A673 (cell line): Measurements from ENCODE around the gene CMC2. TPM values are rescaled to one million over a fixed set of nuclear protein-coding genes. Genes with fewer than 3 reads are reported as not detected.

ENCODE experiments used
- BruUV-seq: library from RNA; stranded (reverse); fragments of 400-500 nt; replicated peaks from 2 replicates; lab custom pipeline; 2021; lab: Mats Ljungman, UMichigan
- CTCF ChIA-PET: fragments of 300-600 bp; sonication (Branson Sonifier 250); formaldehyde crosslinking; loops from one replicate; lab custom pipeline; 2022; ENCODE audit warnings: antibody characterized with exemption; lab: Charles Lee
- POLR2A ChIA-PET: fragments of 300-600 bp; sonication (Branson Sonifier 250); formaldehyde crosslinking; loops from one replicate; lab custom pipeline; 2022; ENCODE audit warnings: antibody characterized with exemption; ENCODE audit not compliant: low non-redundant PET; lab: Charles Lee
- DNase-seq: peaks from one replicate; pipeline ENCODE4 v3.0.0-alpha.2; 2015; ENCODE audit warnings: low spot score
- H3K27ac ChIP-seq: fragments of 200-600 bp; sonication (generic); 2 replicates; pipeline ENCODE4 v1.5.1; 2016; ENCODE audit warnings: mixed run types, low read depth, mild to moderate bottlenecking, mixed read lengths, antibody characterized with exemption, low read length; ENCODE audit not compliant: poor library complexity, severe bottlenecking
- H3K27me3 ChIP-seq: fragments of 200-600 bp; sonication (generic); replicated peaks from 2 replicates; pipeline ENCODE4 v1.6.1; 2017; ENCODE audit warnings: mixed run types, low read depth, mild to moderate bottlenecking, mixed read lengths, antibody characterized with exemption, low read length; ENCODE audit not compliant: insufficient read depth, poor library complexity
- H3K36me3 ChIP-seq: fragments of 200-600 bp; sonication (generic); 2 replicates; pipeline ENCODE4 v1.6.1; 2016; ENCODE audit warnings: mixed run types, mild to moderate bottlenecking, mixed read lengths, antibody characterized with exemption, low read length; ENCODE audit not compliant: insufficient read depth, poor library complexity, severe bottlenecking
- H3K4me1 ChIP-seq: fragments of 200-600 bp; sonication (generic); 2 replicates; pipeline ENCODE4 v1.6.1; 2017; ENCODE audit warnings: mixed run types, mild to moderate bottlenecking, mixed read lengths, antibody characterized with exemption, low read length; ENCODE audit not compliant: insufficient read depth, poor library complexity, severe bottlenecking
- H3K4me3 ChIP-seq: fragments of 200-600 bp; sonication (generic); 2 replicates; pipeline ENCODE4 v1.5.1; 2016; ENCODE audit warnings: low read depth, mixed run types, mild to moderate bottlenecking, mixed read lengths, low read length; ENCODE audit not compliant: poor library complexity, severe bottlenecking
- H3K9me3 ChIP-seq: fragments of 200-600 bp; sonication (generic); 2 replicates; pipeline ENCODE4 v1.6.1; 2016; ENCODE audit warnings: mixed run types, low read depth, mild to moderate bottlenecking, mixed read lengths, antibody characterized with exemption, low read length; ENCODE audit not compliant: poor library complexity, severe bottlenecking
- CTCF ChIP-seq: fragments of 300-800, 200-600 bp; sonication (generic); conservative IDR thresholded peaks from 2 replicates; pipeline ENCODE4 v1.5.1; 2017; ENCODE audit warnings: low read depth, mild to moderate bottlenecking, antibody characterized with exemption, low read length, moderate library complexity, mixed read lengths
- EZH2 ChIP-seq: fragments of 200-600 bp; sonication (generic); IDR thresholded peaks from 2 replicates; pipeline ENCODE4 v1.6.1; 2017; ENCODE audit warnings: borderline replicate concordance, low read depth, mild to moderate bottlenecking, mixed read lengths, antibody characterized with exemption, low read length; ENCODE audit not compliant: poor library complexity, severe bottlenecking
- intact Hi-C: fragments of 100-400 bp; cut with micrococcal nuclease; formaldehyde crosslinking; loops from one replicate; pipeline ENCODE4 v1.10.0; 2022; ENCODE audit not compliant: unreplicated experiment
- total RNA-seq: library from RNA; stranded (reverse); gene quantifications from 2 replicates; pipeline ENCODE4 v1.2.3, GENCODE V29; 2021

CMC2 gene
- total RNA-seq, 1 experiment from 2014 or later = 129 TPM

DNA sequence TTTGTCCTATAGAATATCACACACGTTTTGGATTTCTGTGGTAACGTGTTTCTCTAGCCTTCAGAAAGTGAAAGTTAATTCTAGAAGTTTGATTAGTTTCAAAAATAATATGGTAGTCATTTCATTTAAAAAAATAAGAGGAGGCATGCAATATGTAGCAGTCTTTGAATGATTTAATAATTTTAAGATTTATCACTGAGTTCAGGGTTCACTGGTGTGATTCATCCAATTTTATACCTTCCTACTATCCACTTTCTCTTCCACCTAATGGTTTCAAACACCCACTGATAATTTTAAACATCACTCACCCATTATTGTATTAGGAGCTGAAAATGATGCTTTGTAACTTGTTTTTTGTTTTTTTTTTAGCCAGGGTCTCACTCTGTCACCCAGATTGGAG is 42.3 kb downstream of the CMC2 start:
- POLR2A ChIA-PET = no interaction called here
- Histone ChIP-seq H3K27me3 (no peaks in the 10 kb centered on the region), H3K27ac (no peak overlapping the region), H3K36me3 (no peaks in the 10 kb centered on the region), H3K9me3 (peaks cover 8% of the 10 kb centered on the region), H3K4me1 (no peaks in the 10 kb centered on the region), H3K4me3 (no peak overlapping the region)
- no TSS peak for BruUV-seq
- TF ChIP-seq EZH2 (no peak), CTCF (no peak)
- DNase-seq = no peak
- intact Hi-C loops = no loop called here
- CTCF ChIA-PET = no interaction called here

- Histone ChIP-seq H3K27me3 (no peaks in the 10 kb centered on the region), H3K4me3 (no peak overlapping the region), H3K36me3 (no peaks in the 10 kb centered on the region), H3K9me3 (peaks cover 18% of the 10 kb centered on the region), H3K27ac (no peak overlapping the region), H3K4me1 (no peaks in the 10 kb centered on the region)
- no peak for DNase-seq
- TF ChIP-seq EZH2 = no peak
- no peak for TF ChIP-seq CTCF
- BruUV-seq = no TSS peak
- ChIA-PET CTCF (no interaction called here), POLR2A (no interaction called here)
- intact Hi-C loops = no loop called here
Measured at GRCh38 chr16:80962879-80963278, 43.8 kb downstream of the CMC2 start.

DNA sequence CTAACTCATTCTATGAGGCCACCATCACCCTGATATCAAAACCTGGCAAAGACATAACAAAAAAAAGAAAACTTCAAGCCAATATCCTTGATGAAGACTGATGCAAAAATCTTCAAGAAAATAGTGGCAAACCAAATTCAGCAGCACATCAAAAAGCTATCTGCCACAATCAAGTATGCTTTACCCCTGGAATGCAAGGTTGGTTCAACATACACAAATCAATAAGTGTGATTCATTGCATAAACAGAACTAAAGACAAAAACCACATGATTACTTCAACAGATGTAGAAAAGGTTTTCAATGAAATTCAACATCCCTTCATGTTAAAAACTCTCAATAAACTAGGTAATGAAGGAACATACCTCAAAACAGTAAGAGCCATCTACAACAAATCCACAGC is 48.4 kb downstream of the CMC2 start:
- H3K9me3 ChIP-seq = peaks cover 22% of the 10 kb centered on the region
- no peaks in the 10 kb centered on the region for H3K27me3 ChIP-seq
- DNase-seq = no peak
- intact Hi-C loops = no loop called here
- CTCF ChIA-PET = no interaction called here
- no peak overlapping the region for H3K27ac ChIP-seq
- POLR2A ChIA-PET = no interaction called here
- BruUV-seq = no TSS peak
- H3K4me3 ChIP-seq = no peak overlapping the region
- TF ChIP-seq CTCF (no peak), EZH2 (no peak)
- no peaks in the 10 kb centered on the region for H3K4me1 ChIP-seq
- H3K36me3 ChIP-seq = no peaks in the 10 kb centered on the region
